Activated T-cell treated with anti-CD3 and anti-CD28 coated beads, Interleukin-2, amount 50 U/mL, for 72 hours (primary cell): ENCODE data around the gene RAI1. TPM values are rescaled to one million over a fixed set of nuclear protein-coding genes. Genes with fewer than 3 reads are reported as not detected.

Experiments
- ATAC-seq, 2 donors: fragments of 150-1000 bp; cut with Tn5 transposase; replicated peaks in 1 of 2; 2 replicates each; pipeline ENCODE4 v1.10.0; 2021; ENCODE audit warnings: moderate library complexity in 2 of 2, mild to moderate bottlenecking in 1 of 2
- DNase-seq, 2 donors: peaks; one replicate each; pipeline ENCODE4 v3.0.0; 2021 to 2022; ENCODE audit warnings: mixed read lengths in 1 of 2
- H3K27ac Mint-ChIP-seq: one replicate; pipeline ENCODE4 v1.8.0; 2022; ENCODE audit warnings: mild to moderate bottlenecking, moderate library complexity, mixed read lengths
- H3K27me3 Mint-ChIP-seq: one replicate; pipeline ENCODE4 v1.8.0; 2022; ENCODE audit warnings: low read depth, mixed read lengths
- H3K36me3 Mint-ChIP-seq, 2 donors: one replicate each; pipeline ENCODE4 v1.8.0; 2022; ENCODE audit warnings: mixed read lengths in 2 of 2, mild to moderate bottlenecking in 1 of 2; ENCODE audit not compliant: insufficient read depth in 2 of 2
- H3K4me1 Mint-ChIP-seq: one replicate; pipeline ENCODE4 v1.8.0; 2022; ENCODE audit warnings: low read depth, mixed read lengths
- H3K4me3 Mint-ChIP-seq, 2 donors: one replicate each; pipeline ENCODE4 v1.8.0; 2022; ENCODE audit warnings: mild to moderate bottlenecking in 2 of 2, mixed read lengths in 2 of 2, moderate library complexity in 2 of 2
- H3K9me3 Mint-ChIP-seq, 2 donors: one replicate each; pipeline ENCODE4 v1.8.0; 2022; ENCODE audit warnings: mixed read lengths in 2 of 2
- total RNA-seq, 2 donors: library from RNA; stranded (reverse); gene quantifications; one replicate each; pipeline ENCODE4 v1.2.3, GENCODE V29; 2022

RAI1 gene
- total RNA-seq, 2 donors from 2014 or later, result 19.5 to 21.3 TPM

DNA sequence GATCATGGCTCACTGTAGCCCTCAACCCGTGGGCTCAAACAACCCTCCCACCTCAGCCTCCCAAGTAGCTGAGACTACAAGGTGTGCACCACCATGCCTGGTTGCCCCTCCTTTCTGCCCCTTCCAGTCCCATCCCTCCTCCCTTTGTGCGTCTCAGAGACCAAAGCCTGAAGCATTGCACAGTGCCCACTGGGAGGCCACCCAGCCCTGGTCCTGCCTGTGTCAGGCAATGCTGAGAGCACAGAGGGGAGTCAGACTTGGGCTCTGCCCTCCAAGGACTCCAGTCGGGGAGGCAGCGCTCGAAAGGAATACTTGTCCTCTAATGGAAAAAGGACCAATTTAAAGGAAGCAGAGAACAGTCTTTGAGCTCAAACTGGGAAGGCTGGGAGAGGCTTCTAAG is 20.4 kb downstream of the RAI1 start:
- Mint-ChIP-seq H3K36me3 (peaks cover 0 to 2% of the 10 kb centered on the region in 2 donors), H3K27me3 (no peaks in the 10 kb centered on the region), H3K4me3 (no peak overlapping the region), H3K4me1 (peaks cover 35% of the 10 kb centered on the region), H3K27ac (no peak overlapping the region), H3K9me3 (no peaks in the 10 kb centered on the region)
- no peak for ATAC-seq
- no peak for DNase-seq

DNA sequence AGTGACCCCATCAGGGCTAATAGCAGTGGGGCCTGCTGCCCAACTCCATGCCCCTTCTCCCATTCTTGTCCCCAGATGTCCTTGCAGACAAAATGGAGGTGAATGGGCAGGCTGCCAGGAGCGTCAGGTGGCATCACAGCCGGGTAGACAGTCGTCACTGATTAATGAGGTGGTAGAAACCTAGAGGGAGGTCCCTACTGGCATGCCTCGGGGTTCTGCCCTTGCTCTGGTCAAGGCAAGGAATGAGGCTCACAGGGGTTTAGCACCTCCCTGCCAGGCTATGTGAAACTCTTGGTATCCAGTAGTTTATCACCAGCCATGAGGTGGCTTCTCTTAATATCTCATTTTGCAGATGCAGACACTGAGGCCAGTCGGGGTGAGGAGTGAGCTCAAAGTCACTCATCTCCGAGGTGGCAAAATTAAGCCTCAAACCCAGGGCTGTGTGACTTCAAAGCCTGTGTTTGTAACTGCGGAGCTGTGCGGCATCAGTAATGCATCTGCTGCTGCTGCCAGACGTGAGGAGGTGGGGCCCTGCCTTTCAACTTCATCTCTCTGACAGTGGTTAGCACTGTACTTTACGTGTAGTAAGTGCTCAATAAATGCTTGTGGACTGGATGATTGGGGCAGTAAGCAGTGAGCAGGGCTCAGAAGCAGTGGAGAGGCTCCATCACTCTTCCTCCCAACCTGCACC is 21.3 kb downstream of the RAI1 start:
- H3K4me3 Mint-ChIP-seq, result no peak overlapping the region
- ATAC-seq (no peak), DNase-seq (no peak)
- no peaks in the 10 kb centered on the region for H3K27me3 Mint-ChIP-seq
- H3K36me3 Mint-ChIP-seq, result peaks cover 0 to 2% of the 10 kb centered on the region in 2 donors
- peaks cover 25% of the 10 kb centered on the region for H3K4me1 Mint-ChIP-seq
- H3K9me3 Mint-ChIP-seq, result no peaks in the 10 kb centered on the region
- no peak overlapping the region for H3K27ac Mint-ChIP-seq

DNA sequence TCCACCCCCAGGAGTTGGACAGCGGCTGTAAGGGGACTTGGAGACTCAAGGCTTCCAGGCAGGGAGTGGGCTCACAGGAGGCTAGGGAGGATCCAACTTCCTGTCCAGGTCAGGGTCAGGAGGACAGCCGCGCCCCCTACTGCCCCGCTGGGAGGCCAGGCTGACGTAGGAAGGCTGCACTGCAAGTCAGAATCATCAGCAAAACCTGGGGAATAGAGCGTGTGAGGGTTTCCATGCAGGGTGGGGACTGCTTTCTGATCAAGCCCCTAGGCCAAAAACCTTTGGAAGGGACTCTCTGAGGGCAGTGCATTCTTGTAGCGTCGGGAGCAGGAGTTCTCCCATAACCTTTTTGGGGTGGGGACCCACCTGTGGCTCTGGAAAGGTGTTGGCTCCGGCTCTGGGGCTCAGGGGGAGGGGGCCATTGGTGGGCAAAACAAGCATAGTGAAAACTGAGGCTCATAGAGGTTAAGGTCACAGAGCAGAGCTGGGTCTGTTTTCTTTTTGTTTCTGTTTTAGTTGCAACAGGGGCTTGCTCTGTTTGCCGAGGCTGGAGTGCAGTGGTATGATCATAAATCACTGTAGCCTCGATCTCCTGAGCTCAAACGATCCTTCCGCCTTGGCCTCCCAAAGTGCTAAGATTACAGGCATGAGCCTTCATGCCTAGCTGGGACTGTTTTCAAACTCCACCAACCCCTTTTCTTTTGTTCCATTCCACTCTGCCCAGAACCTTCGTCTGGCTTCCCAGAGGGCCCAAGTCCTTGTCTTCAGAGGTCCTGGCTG is 22.1 kb downstream of the RAI1 start:
- Mint-ChIP-seq H3K36me3 (peaks cover 0 to 2% of the 10 kb centered on the region in 2 donors), H3K9me3 (no peaks in the 10 kb centered on the region), H3K27ac (no peak overlapping the region), H3K27me3 (no peaks in the 10 kb centered on the region), H3K4me3 (no peak overlapping the region), H3K4me1 (peaks cover 23% of the 10 kb centered on the region)
- ATAC-seq, result no peak
- DNase-seq, result no peak

GRCh38 chr17:17704931-17705330 is 23.7 kb downstream of the RAI1 start:
- Mint-ChIP-seq H3K27ac (no peak overlapping the region), H3K4me1 (peaks cover 12% of the 10 kb centered on the region), H3K9me3 (no peaks in the 10 kb centered on the region), H3K27me3 (no peaks in the 10 kb centered on the region), H3K36me3 (peaks cover 0 to 2% of the 10 kb centered on the region in 2 donors), H3K4me3 (no peak overlapping the region)
- ATAC-seq (no peak), DNase-seq (no peak)

GRCh38 chr17:17706140-17707060 is 25.1 kb downstream of the RAI1 start:
- no peaks in the 10 kb centered on the region for H3K9me3 Mint-ChIP-seq

DNA sequence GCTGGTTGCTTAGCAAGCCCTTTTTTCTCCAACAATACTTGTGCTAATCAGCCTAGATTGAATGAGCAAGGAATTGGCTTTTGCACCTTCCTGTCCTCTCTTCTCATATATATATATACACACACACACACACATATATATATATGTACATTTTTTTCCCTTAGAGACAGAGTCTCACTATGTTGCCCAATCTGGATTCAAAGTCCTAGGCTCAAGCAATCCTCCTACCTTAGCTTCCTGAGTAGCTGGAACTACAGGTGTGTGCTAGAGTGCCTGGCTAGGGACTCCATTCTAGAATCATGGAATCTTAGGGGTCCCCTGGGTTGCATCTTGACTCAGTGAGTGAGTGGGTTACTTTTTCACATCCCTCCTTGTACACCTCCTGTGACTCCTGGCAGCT is 27.0 kb downstream of the RAI1 start:
- Mint-ChIP-seq H3K4me3 (no peak overlapping the region), H3K4me1 (peaks cover 17% of the 10 kb centered on the region), H3K36me3 (peaks cover 0 to 2% of the 10 kb centered on the region in 2 donors), H3K27ac (no peak overlapping the region), H3K9me3 (no peaks in the 10 kb centered on the region), H3K27me3 (no peaks in the 10 kb centered on the region)
- no peak for ATAC-seq
- no peak for DNase-seq

More at GRCh38 chr17:17706140-17707060, 25.1 kb downstream of the RAI1 start:
- H3K4me3 Mint-ChIP-seq, result no peak overlapping the region
- peaks cover 12% of the 10 kb centered on the region for H3K4me1 Mint-ChIP-seq
- H3K36me3 Mint-ChIP-seq, result peaks cover 0 to 2% of the 10 kb centered on the region in 2 donors
- no peaks in the 10 kb centered on the region for H3K27me3 Mint-ChIP-seq
- H3K27ac Mint-ChIP-seq, result no peak overlapping the region
- DNase-seq, result no peak
- no peak for ATAC-seq

GRCh38 chr17:17708816-17709215 is 27.6 kb downstream of the RAI1 start:
- H3K4me1 Mint-ChIP-seq, result peaks cover 19% of the 10 kb centered on the region
- DNase-seq, result no peak
- H3K27me3 Mint-ChIP-seq, result no peaks in the 10 kb centered on the region
- H3K36me3 Mint-ChIP-seq, result peaks cover 0 to 2% of the 10 kb centered on the region in 2 donors
- ATAC-seq, result no peak
- no peak overlapping the region for H3K4me3 Mint-ChIP-seq
- H3K27ac Mint-ChIP-seq, result no peak overlapping the region
- H3K9me3 Mint-ChIP-seq, result no peaks in the 10 kb centered on the region

- Mint-ChIP-seq H3K27ac (no peak overlapping the region), H3K4me3 (no peak overlapping the region), H3K27me3 (no peaks in the 10 kb centered on the region), H3K9me3 (no peaks in the 10 kb centered on the region), H3K4me1 (peaks cover 24% of the 10 kb centered on the region), H3K36me3 (peaks cover 0 to 2% of the 10 kb centered on the region in 2 donors)
- no peak for ATAC-seq
- no peak for DNase-seq
Observed at GRCh38 chr17:17709815-17710321, 28.6 kb downstream of the RAI1 start.

GRCh38 chr17:17710355-17710727 is 29.1 kb downstream of the RAI1 start:
- Mint-ChIP-seq H3K4me3 (no peak overlapping the region), H3K9me3 (no peaks in the 10 kb centered on the region), H3K27ac (no peak overlapping the region)

DNA sequence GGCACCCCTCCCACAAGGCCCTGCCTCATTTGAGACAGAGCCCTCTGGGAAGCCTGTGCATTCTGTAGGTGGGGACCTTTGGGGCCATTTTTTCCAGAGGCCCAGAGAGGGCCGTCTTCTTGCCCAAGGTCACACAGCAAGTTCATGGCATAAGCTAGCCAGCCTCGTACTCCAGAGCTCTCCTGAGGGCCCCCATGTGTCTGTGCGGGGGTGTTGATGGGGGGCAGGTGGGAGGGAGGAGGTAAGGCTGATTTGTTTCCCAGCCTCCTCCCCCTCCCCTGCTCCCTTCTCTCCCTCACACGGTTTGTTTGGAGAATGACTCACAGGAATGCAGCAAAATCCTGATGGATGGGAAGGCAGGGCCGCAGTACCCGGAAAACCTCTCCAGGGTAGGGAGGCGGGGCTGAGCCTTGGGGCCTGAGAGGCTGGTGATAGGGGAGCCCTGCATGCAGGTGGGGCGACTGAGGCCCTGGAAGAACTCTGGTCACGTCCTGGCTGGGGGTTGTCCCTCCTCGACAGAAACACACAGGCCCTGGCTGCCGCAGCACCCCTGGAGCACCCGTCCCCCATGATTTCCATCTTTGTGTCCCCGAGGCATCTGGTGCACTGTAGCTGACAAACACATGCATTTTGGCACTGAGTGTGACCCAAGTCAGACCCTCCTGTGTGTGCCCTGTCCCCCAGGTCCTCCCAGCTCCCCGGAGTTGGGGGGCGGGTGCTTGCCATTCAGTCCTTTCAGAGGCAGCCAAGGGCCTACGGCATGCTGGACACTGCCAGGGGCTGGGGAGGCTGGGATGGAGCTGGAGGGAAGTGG is 29.7 kb downstream of the RAI1 start:
- H3K9me3 Mint-ChIP-seq, result no peaks in the 10 kb centered on the region
- DNase-seq, result no peak
- no peak for ATAC-seq
- no peak overlapping the region for H3K27ac Mint-ChIP-seq
- H3K4me1 Mint-ChIP-seq, result peaks cover 24% of the 10 kb centered on the region
- no peaks in the 10 kb centered on the region for H3K27me3 Mint-ChIP-seq
- no peaks in the 10 kb centered on the region for H3K36me3 Mint-ChIP-seq
- H3K4me3 Mint-ChIP-seq, result no peak overlapping the region

More at GRCh38 chr17:17710355-17710727, 29.1 kb downstream of the RAI1 start:
- H3K4me1 Mint-ChIP-seq, result peaks cover 24% of the 10 kb centered on the region
- DNase-seq (no peak), ATAC-seq (no peak)
- H3K27me3 Mint-ChIP-seq, result no peaks in the 10 kb centered on the region
- no peaks in the 10 kb centered on the region for H3K36me3 Mint-ChIP-seq

DNA sequence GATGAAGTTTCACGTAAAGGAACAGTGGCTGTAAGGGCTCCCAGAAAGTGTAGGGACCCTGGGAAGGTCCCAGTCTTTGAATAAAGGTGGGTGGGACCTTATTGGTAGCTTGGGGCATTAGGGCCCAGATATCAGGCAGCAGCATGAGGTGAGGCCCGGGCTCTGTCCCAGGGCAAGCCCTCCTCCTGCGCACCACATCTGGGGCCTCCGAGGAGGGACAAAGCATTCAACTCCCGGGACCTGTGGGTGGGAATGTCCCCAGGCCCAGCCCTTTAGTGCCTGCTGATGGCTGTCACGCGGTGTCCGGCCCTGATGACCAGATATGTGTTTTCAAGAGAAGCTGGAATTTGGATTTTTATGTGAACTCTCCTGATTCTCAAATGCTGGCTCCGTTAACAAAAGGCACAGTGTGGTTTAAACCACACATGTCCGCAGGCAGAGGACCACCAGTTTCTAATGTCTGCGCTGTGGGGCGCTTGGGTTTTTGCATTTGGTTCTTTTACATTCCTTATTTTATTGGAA is 30.4 kb downstream of the RAI1 start:
- Mint-ChIP-seq H3K4me1 (peaks cover 20% of the 10 kb centered on the region), H3K9me3 (no peaks in the 10 kb centered on the region), H3K4me3 (no peak overlapping the region), H3K36me3 (no peaks in the 10 kb centered on the region), H3K27me3 (no peaks in the 10 kb centered on the region), H3K27ac (no peak overlapping the region)
- ATAC-seq, result no peak
- DNase-seq, result no peak
